Stimulated activated CD4-positive, alpha-beta T cell treated with anti-CD3 and anti-CD28 coated beads, Interleukin-12 subunit alpha, Interleukin-12 subunit beta, amount 100 ng/mL, for 4 hours (primary cell): Measurements from ENCODE around the gene NDUFV3.
"Not testable (repeated sequence)": the region's sequence is repeated elsewhere in the genome, so short reads cannot be mapped to it uniquely, and the experiment has no call there.

Experiments
- DNase-seq: peaks from one replicate; pipeline ENCODE4 v3.0.0-alpha.2; 2020

The NDUFV3 gene

DNA sequence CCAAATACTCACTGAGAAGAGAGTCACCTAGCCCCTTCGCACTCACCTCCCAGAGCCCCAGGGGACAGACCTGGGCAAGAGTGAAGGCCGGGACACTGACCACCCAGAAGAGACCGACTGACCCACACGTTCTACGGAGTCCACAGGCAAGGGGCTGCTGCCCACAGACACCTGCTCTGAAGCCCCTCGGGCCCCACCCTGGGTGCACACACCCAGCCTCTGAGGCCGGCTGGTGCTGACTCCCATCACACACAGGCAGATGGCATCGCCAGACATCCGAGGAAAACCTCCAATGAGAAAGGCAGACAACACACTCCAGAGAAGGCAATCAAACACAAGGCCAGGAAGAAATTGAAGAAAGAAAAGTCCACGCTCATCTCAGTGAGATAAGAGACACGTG, 35.9 kb upstream of the NDUFV3 start:
- no peak for DNase-seq

DNA sequence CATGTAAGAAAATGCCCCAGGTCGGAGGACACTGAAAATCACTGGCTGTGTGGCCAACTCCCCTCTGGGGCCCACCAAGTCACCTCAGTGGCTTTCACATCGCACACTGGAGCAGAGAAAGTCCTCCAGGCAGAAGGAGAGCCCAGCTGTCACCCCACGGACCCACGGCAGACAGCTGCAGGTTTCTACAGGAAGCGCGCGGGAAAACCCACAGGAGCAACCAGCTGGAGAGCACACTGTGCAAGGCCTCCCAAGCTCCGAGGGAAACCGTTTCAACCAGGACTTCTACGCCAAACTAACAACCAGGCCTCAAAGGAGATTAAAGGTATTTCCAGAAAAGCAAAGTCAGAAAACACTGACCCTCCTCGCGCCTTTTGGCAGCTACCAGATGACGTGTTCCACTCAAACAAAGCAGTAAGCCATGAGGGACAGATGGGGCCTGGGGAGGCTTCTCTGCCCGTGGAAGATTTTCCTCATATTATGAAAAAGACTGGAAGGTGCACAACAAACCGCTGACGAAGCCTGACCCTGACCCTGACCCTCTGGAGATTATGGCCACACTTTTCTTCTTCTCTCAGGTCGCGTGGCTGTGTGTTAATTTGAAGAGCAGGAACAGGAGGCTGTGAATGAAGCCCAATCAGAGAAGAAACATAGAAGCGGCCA, 34.8 kb upstream of the NDUFV3 start:
- DNase-seq = no peak

GRCh38 chr21:42858957-42859890, 33.9 kb upstream of the NDUFV3 start:
- no peak for DNase-seq

- DNase-seq = no peak
These were observed 33.2 kb upstream of the NDUFV3 start for GRCh38 chr21:42859891-42860230.

DNA sequence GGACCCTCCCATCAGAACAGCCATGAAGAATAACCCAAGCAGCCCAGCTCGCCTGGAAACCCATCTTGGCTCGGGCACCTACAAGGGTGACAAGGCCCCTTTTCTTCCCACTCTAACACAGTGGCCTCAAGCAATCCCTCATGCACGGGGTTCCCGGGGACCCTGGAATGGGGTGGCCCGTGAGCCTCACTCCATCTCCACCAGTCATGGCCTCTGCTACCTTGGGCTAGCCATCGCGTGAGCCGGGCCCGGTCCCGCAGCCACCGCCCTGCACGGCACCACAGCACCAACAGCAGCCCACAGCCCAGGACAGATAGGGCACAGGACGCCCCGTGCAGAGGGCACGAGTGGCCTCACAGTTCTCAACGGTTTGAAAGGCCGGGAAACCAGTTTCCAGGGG, 32.8 kb upstream of the NDUFV3 start:
- no peak for DNase-seq

DNA sequence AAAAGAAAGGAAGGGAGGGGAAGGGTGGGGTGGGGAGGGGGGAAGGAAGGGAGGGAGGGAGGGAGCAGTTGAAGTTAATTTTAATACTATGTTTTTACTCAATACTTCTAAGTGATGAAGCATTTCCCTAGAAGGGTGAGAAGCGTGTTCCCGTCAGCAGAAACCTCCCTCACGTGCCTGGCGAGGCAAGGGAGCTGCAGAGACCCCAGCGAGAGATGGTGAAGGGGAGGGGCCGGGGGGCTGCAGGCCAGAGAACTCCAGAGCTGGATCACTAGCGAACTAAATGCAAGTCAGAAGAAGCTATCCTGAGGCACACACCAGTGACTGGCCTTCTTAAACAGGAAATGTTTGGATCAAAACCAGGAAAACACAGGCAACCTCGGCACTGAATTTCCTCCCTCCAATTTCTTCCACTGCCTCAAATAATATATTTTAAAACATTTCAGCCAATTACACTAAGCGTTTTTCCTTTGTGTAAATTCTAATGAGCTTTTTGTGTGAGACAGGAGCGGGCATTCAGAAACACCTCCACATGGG, 31.7 kb upstream of the NDUFV3 start:
- no peak for DNase-seq

GRCh38 chr21:42861848-42862400, 31.2 kb upstream of the NDUFV3 start:
- DNase-seq = no peak

GRCh38 chr21:42862774-42863503, 30.2 kb upstream of the NDUFV3 start:
- DNase-seq = no peak

DNA sequence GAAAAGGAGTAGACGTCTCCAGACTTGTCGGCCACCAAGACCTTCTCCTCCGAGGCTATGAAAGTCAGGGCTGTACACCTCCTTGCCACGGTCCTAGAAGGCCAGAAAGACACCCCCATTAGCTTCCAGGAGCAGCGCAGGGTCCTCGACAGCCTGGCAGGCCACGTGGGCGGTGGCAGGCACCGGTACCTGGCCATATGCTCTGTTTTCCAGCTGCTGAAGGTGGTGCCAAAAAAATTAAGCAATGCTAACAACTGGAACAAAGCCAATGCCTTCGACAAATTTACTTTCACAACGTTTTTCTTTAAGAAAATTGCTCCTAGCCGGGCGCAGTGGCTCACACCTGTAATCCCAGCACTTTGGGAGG, 29.6 kb upstream of the NDUFV3 start:
- DNase-seq = no peak

- DNase-seq = no peak
These were observed 28.8 kb upstream of the NDUFV3 start for GRCh38 chr21:42864286-42864685.

DNA sequence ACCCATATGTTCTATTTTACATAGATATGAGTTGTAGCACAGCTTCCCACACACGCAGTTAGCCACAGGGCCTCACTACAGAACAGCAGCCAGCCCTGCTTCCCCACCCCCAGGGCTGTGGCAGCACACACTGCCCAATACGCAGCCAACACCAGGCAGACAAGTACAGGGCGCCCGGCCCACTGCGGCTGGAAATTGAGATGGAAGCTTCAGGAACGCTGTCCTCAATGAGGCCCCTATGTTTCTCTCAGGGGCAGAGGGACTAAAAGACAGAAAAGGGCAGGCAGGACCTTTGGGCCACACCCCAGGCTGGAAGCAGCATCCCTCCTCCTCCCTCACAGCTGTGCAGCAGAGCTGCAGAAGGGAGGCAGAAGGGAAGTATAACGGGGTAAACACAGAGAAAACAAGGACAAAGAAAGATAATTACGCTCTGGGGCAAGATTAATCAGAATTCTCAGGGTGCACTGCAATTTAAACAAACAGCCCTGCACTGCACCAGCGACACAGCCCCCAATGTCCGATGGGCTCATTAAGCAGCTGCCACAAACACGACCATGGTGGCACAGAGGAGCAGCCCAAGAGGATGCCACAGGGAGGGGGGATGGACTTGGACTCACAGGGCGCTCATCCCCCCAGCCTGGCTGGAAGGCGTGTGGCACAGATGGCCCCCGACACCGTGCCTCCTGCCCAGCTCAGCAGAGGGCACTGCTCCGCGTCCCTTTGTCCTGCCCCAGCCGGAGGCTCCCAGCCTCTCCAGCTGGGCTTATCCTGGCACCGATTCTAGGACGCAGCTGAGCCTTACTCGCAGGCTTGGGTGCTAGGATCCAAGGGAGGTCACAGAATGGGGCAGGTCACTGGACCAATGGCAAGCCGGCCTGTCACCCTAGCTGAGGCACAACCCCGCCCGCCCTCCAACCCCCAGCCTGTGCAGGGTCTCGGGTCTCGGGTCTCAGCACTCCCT, 28.0 kb upstream of the NDUFV3 start:
- no peak for DNase-seq

GRCh38 chr21:42865776-42866160, 27.3 kb upstream of the NDUFV3 start:
- no peak for DNase-seq

DNA sequence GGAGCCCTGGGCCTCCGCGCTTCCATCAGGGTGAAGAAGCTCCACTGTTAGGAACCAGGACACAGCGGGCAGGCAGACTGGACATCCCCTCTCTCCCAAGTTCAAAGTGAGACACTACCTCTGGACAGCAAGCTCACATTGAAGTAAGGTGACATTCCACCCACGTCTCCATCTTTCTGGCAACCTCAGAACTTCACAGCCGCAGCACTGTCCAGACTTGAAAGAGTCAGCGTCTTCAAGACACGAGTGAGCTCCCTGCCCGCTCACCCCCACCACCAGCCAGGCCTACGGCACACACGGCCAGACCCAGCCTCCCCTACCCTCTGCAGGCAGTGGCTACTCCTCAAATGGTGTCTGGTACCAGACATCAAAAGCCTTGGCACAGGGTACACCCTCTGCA, 24.9 kb upstream of the NDUFV3 start:
- no peak for DNase-seq

GRCh38 chr21:42873096-42873495, 20.0 kb upstream of the NDUFV3 start:
- DNase-seq = no peak

DNA sequence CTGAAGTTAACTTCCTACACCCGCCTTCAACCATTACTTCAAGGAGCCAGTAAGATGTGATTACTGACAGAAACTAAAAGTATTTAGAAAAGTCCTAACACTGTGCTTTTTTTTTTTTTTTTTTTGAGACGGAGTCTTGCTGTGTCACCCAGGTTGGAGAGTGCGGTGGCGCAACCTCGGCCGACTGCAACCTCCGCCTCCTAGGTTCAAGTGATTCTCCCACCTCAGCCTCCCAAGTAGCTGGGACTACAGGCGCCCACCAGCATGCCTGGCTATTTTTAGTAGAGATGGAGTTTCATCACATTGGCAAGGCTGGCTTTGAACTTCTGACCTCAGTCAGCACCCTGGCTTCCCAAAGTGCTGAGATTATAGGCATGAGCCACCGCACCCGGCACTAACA, 17.3 kb upstream of the NDUFV3 start:
- not testable (repeated sequence) for DNase-seq

GRCh38 chr21:42878678-42878992, 14.5 kb upstream of the NDUFV3 start:
- DNase-seq = no peak

GRCh38 chr21:42878993-42879787, 13.9 kb upstream of the NDUFV3 start, which contains the start of gene WDR4:
Gene WDR4 (minus strand): TSS chr21:42879539. CDS start chr21:42879495, 44 bp downstream.
- DNase-seq = peak; percentile 98

DNA sequence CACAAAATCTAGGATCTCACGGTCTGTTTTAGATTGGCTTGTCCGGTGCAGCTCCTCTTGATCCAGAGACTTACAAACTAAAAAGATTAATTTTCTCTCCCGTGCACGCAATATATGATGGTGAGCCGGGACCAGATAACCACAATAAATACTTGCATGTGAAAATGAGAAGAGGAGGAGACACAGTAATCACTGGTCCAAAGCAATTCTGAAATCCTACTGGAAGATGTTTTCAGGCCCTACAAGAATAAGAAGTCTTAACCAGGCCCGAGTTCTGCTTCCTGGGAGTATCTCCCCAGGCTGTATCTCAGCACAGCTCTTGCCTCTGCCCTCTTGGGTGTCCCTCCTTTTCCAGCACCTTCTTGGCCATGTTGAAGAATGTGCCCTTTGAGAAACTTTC, 12.8 kb upstream of the NDUFV3 start:
- DNase-seq = no peak

GRCh38 chr21:42883921-42884320, 9.2 kb upstream of the NDUFV3 start:
- no peak for DNase-seq

- DNase-seq = no peak
These were observed 5.8 kb upstream of the NDUFV3 start for GRCh38 chr21:42887326-42887725.

GRCh38 chr21:42892582-42892930, 553 bp upstream of the NDUFV3 start:
- DNase-seq = no peak
